Midbrain (tissue), 1 donor: Measurements from ENCODE around the gene PPIC.
A peak's percentile ranks its signal among the peaks of the same experiment; 100 is the strongest.

Experiments used
- DNase-seq: peaks from one replicate; lab custom pipeline; 2025; lab: John Stamatoyannopoulos, UW

The PPIC gene

GRCh38 chr5:123036391-123037103, at the start of gene PPIC:
PPIC (minus strand) TSS chr5:123036725; CDS start chr5:123036625, 100 bp downstream.
- peak; percentile 43 for DNase-seq

GRCh38 chr5:123085638-123086286, 49.2 kb upstream of the PPIC start:
- no peak for DNase-seq

DNA sequence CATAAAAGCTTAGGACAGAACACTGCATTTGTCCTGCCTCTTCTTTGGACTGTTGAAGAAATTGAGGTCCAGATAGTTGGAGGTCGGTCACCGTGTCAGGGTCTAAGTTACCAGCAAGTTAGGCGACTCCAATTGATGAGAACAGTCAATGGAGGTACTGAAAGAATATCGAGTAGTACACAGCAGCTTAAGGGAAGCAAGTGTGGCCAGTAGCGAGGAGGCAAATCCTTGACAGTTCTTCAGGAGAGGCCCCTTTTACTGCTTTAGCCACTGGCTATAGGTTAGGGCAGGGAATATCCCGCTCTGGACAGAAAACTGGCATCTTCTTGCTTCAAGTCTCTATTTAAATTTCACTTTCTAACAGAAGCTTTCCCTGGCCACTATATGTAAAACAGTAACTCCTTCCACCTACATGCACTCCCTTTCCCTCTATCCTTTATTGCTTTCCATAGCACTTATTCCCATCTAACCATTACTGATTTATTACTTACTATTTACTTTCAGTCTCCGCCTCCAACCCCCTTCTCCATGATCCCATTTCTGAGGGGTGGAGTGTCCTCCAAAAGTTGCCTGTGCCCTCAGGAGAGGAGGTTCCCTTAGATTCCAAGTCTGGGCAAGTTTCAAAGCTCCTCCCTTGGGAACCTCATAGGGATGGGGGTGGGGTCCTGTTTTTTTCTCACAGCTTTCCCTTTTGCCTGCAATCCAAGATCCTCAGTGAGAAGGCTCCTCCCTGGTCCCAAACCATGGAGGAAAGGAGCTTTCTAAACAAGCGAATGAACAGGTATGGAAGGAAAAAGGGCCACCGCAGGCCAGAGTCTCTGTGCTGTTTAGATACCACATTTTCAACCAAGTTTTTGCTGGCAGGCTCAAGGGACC, 48.4 kb upstream of the PPIC start:
- DNase-seq = no peak

- no peak for DNase-seq
These were observed 46.8 kb upstream of the PPIC start for GRCh38 chr5:123083298-123083697.

DNA sequence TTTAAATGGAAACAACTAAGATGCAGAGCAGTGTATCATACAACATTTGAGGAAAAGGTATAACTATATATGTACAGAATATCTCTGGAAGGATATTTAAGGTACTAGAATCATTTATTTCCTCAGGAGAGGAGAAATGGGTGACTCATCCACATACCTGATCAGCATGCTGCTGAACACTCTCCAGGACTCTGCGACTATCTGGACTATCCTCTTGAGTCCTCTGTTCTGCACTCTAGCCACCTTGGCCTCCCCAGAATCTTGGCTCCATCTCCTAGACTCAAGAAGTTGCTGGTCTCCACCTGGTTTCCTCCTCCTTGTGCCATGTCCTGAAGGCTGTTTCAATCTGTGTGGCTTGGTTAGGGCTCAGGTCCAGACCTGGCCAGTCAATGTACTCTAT, 43.7 kb upstream of the PPIC start:
- DNase-seq = no peak

GRCh38 chr5:123075521-123076163, 39.1 kb upstream of the PPIC start:
- DNase-seq = no peak

- DNase-seq = no peak
These were observed 31.9 kb upstream of the PPIC start for GRCh38 chr5:123068368-123068938.

GRCh38 chr5:123066016-123066415, 29.5 kb upstream of the PPIC start:
- no peak for DNase-seq

DNA sequence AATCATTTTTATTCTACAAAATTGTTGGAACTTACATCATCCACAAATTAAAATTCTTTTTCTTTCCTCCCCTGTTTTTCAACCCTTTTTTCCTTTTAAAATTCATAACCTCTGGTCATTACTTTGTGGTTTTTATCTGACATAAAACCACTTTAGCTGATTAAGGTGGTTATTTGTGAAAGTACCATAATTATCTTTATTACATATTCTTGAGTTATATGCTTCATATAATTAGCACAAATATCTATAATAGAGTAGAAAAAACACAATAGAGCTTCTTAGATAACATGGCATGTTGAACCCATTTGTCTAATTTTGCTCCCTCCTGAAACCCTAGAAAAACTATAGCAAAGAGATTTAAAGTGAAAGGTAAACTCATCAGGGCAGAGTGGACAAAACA, 22.9 kb upstream of the PPIC start:
- DNase-seq = no peak

- no peak for DNase-seq
These were observed 14.7 kb upstream of the PPIC start for GRCh38 chr5:123051206-123051605.

- no peak for DNase-seq
These were observed 11.2 kb upstream of the PPIC start for GRCh38 chr5:123047706-123048105.

GRCh38 chr5:123046222-123046621, 9.7 kb upstream of the PPIC start:
- no peak for DNase-seq

DNA sequence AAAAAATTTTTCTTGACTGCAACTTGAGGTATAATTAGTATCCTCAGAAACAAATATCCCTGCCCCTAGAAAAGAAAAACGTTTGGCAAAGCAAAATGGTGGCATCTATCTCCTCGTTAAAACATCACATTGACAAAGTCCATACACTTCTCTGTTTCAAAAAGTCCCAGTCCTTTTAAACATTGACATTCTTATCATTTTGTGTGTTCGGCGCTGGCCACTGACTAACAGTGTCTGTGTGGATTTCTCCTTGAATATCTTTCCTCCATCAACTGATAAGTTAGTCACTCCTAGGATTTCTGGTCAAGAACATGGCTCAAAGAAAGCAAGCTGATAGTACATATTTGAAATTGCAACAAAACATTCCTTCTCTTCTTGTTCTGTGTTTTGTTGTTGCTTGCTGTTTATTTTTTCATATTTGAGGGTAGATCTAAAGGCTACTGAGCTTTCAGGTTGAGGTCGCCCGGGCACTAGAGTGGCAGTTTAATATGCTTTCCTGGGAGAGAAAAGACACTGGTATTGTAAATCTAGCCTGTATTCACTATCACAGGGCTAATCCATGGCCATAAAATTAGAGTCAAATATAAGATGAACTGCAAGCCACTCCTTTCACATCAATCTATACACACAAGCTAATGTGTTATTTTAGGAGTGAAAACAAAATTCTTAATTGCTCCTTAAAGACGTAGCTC, 8.5 kb upstream of the PPIC start:
- no peak for DNase-seq

DNA sequence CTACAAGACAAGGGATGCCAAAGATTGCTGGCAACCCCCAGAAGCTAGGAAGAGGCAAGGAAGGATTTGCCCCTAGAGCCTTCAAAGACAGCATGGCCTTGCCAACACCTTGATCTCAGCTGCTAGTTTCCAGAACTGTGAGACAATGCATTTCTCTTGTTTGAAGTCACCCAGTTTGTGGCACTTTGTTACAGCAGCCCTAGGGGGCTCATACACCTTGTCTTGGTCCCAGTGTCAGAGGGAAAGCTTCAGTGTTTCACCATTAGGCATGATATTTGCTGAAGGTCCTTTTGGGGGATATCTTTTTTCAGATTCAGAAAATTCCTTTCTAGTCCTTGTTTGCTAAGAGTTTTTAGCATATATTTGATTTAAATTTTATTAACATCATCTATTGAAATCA, 3.1 kb upstream of the PPIC start:
- DNase-seq = no peak

GRCh38 chr5:123037104-123037418, 536 bp upstream of the PPIC start:
- DNase-seq = peak; percentile 31

DNA sequence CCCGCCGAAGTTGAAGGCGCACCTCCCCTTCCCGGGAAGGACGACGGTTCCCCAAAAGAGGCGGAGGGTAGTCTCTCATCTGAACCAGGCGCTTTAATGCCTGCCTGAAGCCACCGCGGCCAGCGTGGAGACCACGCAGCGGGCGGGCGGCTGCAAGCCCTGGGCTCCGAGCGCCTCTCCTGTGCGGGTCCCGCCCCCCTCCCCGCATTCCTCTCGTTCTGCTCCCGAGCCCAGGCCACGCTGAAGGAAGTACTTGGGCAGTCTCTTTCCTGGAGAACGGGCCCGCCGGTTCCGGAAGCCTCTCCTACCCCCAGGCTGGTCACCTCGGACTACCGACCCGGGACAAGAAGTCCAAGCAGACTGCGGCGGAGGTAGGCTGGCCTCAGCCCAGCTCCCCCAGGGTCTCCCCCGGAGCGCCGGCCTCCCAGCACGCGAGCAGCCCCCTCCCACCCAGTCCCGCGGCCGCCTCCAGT, 571 bp downstream of the PPIC start:
- no peak for DNase-seq

GRCh38 chr5:123035360-123035917, 1.1 kb downstream of the PPIC start:
- peak; percentile 5 for DNase-seq

GRCh38 chr5:123033157-123033671, 3.3 kb downstream of the PPIC start:
- no peak for DNase-seq

- no peak for DNase-seq
These were observed 8.3 kb downstream of the PPIC start for GRCh38 chr5:123028222-123028621.

GRCh38 chr5:123014689-123015088, 21.8 kb downstream of the PPIC start:
- no peak for DNase-seq

GRCh38 chr5:123012321-123012720, 24.2 kb downstream of the PPIC start:
- no peak for DNase-seq
